Thyroid gland (tissue), 4 donors: ENCODE results near the gene TDRD7. TPM values are rescaled to one million over a fixed set of nuclear protein-coding genes. Genes with fewer than 3 reads are reported as not detected.

ENCODE experiments used
- DNase-seq, 2 donors: peaks; one replicate each; pipeline ENCODE4 v3.0.0-alpha.2; 2019
- H3K27ac ChIP-seq, 3 donors: fragments of 200-600 bp; sonication (generic); 1 replicate in 2 of 3; 2 replicates in 1 of 3; pipeline ENCODE4 v1.5.1; 2016 to 2019; ENCODE audit warnings: mild to moderate bottlenecking in 1 of 3, moderate library complexity in 1 of 3
- H3K27me3 ChIP-seq: fragments of 200-600 bp; sonication (generic); one replicate; pipeline ENCODE4 v1.5.1; 2019
- H3K36me3 ChIP-seq, 2 donors: fragments of 200-600 bp; sonication (generic); one replicate each; pipeline ENCODE4 v1.5.1; 2016 to 2019
- H3K4me1 ChIP-seq, 2 donors: fragments of 200-600 bp; sonication (generic); one replicate each; pipeline ENCODE4 v1.5.1; 2017 to 2019
- H3K4me3 ChIP-seq, 3 donors: fragments of 200-600 bp; sonication (generic); replicated peaks in 1 of 3; 1 replicate in 2 of 3; 2 replicates in 1 of 3; pipeline ENCODE4 v1.5.1; 2016; ENCODE audit warnings: mild to moderate bottlenecking in 1 of 3
- H3K9me3 ChIP-seq: fragments of 200-600 bp; sonication (generic); one replicate; pipeline ENCODE4 v1.5.1; 2017
- POLR2A ChIP-seq, 2 donors: fragments of 450-650 bp; IDR thresholded peaks; one replicate each; pipeline ENCODE4 v1.6.1; 2017; ENCODE audit warnings: antibody characterized with exemption in 2 of 2, mild to moderate bottlenecking in 2 of 2, moderate library complexity in 1 of 2
- WGBS, 2 donors: methylation state at CpG; one replicate each; pipeline ENCODE4 v1.1.5; 2017; 5-methylcytosine and 5-hydroxymethylcytosine counted together
- intact Hi-C: fragments of 100-400 bp; cut with DNase I; formaldehyde crosslinking; loops from one replicate; pipeline ENCODE4 v1.15.1; 2023
- total RNA-seq, 4 donors: library from RNA; depleted of rRNA; stranded (reverse); fragments of >200 nt; gene quantifications; one replicate each; pipeline ENCODE4 v1.2.3, GENCODE V29; 2016
- TF ChIP-seq, protein P1 (sequence below), 6 experiments: fragments of 200-600 bp in 3 of 6; fragments of 450-650 bp in 3 of 6; sonication (generic) in 3 of 6; IDR thresholded peaks; one replicate each; pipeline ENCODE4 v1.5.1; 2016 to 2019; ENCODE audit warnings: antibody characterized with exemption in 6 of 6, mild to moderate bottlenecking in 2 of 6, inconsistent platforms in 1 of 6, moderate library complexity in 1 of 6

The TDRD7 gene
- total RNA-seq, 4 donors from 2014 or later = 9.9 to 12.8 (median 11.4) TPM

DNA sequence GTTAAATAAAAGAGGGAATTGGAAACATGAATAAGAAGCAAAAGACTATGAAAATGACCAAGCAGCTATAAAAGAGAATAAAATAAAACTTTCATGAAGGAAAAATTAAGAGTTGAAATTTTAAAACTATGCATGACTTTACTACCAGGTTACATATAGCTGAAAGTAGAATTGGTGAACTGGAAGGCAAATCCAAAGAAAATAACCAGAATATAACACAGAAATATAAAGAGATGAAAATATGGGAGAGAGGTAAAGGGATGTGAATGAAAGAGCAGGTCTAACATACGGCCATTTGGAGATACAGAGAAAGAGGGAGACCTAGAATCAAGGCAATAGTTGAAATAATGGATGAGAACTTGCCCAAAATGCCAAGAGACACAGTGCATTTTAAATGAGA lies 42.9 kb upstream of the TDRD7 start:
- Histone ChIP-seq H3K27me3 (no peaks in the 10 kb centered on the region), H3K27ac (no peak overlapping the region), H3K4me1 (peaks cover 0 to 7% of the 10 kb centered on the region in 2 donors), H3K4me3 (no peak overlapping the region), H3K9me3 (no peaks in the 10 kb centered on the region), H3K36me3 (no peaks in the 10 kb centered on the region)
- WGBS, 2 donors = 89 to 91% methylated on average over 1 of the region's 1 CpG
- DNase-seq = no peak
- intact Hi-C loops = no loop called here
- TF ChIP-seq, protein P1, sequence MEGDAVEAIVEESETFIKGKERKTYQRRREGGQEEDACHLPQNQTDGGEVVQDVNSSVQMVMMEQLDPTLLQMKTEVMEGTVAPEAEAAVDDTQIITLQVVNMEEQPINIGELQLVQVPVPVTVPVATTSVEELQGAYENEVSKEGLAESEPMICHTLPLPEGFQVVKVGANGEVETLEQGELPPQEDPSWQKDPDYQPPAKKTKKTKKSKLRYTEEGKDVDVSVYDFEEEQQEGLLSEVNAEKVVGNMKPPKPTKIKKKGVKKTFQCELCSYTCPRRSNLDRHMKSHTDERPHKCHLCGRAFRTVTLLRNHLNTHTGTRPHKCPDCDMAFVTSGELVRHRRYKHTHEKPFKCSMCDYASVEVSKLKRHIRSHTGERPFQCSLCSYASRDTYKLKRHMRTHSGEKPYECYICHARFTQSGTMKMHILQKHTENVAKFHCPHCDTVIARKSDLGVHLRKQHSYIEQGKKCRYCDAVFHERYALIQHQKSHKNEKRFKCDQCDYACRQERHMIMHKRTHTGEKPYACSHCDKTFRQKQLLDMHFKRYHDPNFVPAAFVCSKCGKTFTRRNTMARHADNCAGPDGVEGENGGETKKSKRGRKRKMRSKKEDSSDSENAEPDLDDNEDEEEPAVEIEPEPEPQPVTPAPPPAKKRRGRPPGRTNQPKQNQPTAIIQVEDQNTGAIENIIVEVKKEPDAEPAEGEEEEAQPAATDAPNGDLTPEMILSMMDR (IDR thresholded peaks at IDR 0.05) = no peak

DNA sequence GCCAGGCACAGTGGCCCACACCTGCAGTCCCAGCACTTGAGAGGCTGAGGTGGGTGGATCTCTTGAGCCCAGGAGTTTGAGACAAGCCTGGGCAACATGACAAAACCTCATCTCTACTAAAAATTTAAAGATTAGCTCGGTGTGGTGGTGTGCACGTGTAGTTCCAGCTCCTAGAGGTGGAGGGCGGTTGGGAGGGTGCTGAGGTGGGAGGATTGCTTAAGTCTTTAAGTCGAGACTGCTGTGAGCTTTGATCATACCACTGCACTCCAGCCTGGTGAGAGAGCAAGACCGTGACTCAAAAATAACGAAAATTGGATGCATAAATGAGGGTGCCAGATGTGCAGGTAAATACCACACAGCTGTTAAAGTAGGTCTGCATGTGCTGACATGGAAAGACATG lies 39.3 kb upstream of the TDRD7 start:
- no peaks in the 10 kb centered on the region for H3K36me3 ChIP-seq
- intact Hi-C loops = no loop called here
- peaks cover 10 to 20% of the 10 kb centered on the region in 2 donors for H3K4me1 ChIP-seq
- no peak overlapping the region for H3K27ac ChIP-seq
- H3K27me3 ChIP-seq = no peaks in the 10 kb centered on the region
- no peak for TF ChIP-seq POLR2A (IDR thresholded peaks at IDR 0.05)
- TF ChIP-seq, protein P1 (IDR thresholded peaks at IDR 0.05) = no peak
- no peak overlapping the region for H3K4me3 ChIP-seq
- no peaks in the 10 kb centered on the region for H3K9me3 ChIP-seq
- 45 to 55% methylated on average over 6 of the region's 6 CpGs for WGBS, 2 donors
- peak; percentile 12 to 35 for DNase-seq

DNA sequence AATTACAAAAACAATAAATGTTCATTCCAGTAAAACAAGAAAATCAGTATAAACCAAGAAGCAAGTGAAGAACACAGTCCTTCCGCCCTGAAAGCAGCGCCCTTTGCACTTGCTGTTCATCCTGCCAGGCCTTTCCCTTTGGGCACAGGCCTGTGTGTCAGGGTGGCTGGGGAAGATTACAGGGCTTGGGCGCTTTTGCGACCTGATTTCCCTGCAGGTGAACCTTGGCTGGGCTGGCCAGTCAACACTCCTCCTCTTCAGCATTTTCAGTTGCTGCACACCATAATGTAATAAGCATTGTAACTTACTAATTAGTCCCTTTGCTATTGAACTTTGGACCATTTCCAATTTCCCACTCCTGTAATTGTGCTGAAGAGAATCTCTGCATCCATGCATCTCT lies 38.6 kb upstream of the TDRD7 start:
- Histone ChIP-seq H3K36me3 (no peaks in the 10 kb centered on the region), H3K4me3 (no peak overlapping the region), H3K4me1 (peaks cover 10 to 20% of the 10 kb centered on the region in 2 donors), H3K27ac (no peak overlapping the region), H3K9me3 (no peaks in the 10 kb centered on the region), H3K27me3 (no peaks in the 10 kb centered on the region)
- TF ChIP-seq, protein P1 (IDR thresholded peaks at IDR 0.05) = no peak
- intact Hi-C loops = no loop called here
- WGBS, 2 donors = 89 to 97% methylated on average over 4 of the region's 4 CpGs
- DNase-seq = peak; percentile 21 to 35

DNA sequence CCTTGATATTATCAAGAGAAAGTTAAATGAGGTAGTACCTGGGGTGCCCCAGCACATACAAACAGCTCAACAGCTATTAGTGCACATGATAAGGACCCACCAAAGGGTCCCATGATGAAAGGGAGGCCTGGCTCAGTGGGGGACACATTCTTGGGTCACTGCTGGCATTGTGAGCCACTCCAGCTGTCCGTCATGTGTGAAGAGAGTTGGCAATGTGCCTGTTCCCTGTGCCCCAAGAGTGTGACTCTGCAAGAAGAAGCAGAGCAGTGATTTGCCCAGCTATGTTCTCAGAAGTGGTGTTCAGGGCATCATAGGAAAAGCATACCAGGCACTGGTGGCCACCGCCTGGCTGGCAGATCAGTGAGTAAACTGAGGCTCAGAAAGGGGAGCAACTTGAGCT lies 37.1 kb upstream of the TDRD7 start:
- Histone ChIP-seq H3K27ac (peak overlapping the region; percentile 31 to 83 (median 39)), H3K9me3 (no peaks in the 10 kb centered on the region), H3K36me3 (no peaks in the 10 kb centered on the region), H3K27me3 (no peaks in the 10 kb centered on the region), H3K4me1 (peaks cover 10 to 20% of the 10 kb centered on the region in 2 donors), H3K4me3 (no peak overlapping the region)
- intact Hi-C loops = no loop called here
- TF ChIP-seq, protein P1 (IDR thresholded peaks at IDR 0.05) = no peak
- no peak for TF ChIP-seq POLR2A (IDR thresholded peaks at IDR 0.05)
- DNase-seq = peak; percentile 93 to 94
- WGBS, 2 donors = 42 to 43% methylated on average over 2 of the region's 2 CpGs

DNA sequence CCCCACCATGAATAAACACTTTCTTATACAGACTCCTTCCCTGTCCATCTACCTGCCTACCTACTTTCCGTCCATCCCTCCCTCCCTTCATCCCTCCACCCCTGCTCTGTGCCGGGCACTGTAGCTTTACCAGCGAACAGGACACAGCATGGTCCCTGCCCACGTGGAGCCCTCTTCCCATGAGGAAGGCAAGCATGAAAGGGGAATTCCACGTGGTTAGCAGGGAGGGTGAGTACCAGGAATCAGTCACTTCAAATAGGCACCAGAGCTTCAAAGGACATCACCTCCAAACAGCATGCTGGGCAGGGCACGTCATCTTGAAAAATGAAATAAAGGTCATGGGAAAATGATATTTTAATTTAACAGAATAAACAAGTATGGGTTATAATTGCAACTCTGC lies 35.0 kb upstream of the TDRD7 start:
- WGBS, 2 donors = 66 to 70% methylated on average over 6 of the region's 6 CpGs
- H3K27ac ChIP-seq = no peak overlapping the region
- peaks cover 10 to 20% of the 10 kb centered on the region in 2 donors for H3K4me1 ChIP-seq
- H3K4me3 ChIP-seq = no peak overlapping the region
- H3K9me3 ChIP-seq = no peaks in the 10 kb centered on the region
- no peak for DNase-seq
- H3K36me3 ChIP-seq = no peaks in the 10 kb centered on the region
- H3K27me3 ChIP-seq = no peaks in the 10 kb centered on the region
- intact Hi-C loops = no loop called here
- TF ChIP-seq, protein P1 (IDR thresholded peaks at IDR 0.05) = no peak
- TF ChIP-seq POLR2A (IDR thresholded peaks at IDR 0.05) = no peak
